ENCODE measurements around the gene MAOB.
"Not testable (repeated sequence)": the region's sequence is repeated elsewhere in the genome, so short reads cannot be mapped to it uniquely, and the experiment has no call there.

MAOB gene

GRCh38 chrX:43882294-43882681 is at the start of gene MAOB:
MAOB (minus strand) TSS chrX:43882450; CDS start chrX:43882299, 151 bp downstream.
- peak in 1 of 2 experiments; percentile 0 for DNase-seq

- not testable (repeated sequence) for DNase-seq
Measured at GRCh38 chrX:43922032-43922431, 39.8 kb upstream of the MAOB start.

GRCh38 chrX:43910772-43911171 is 28.5 kb upstream of the MAOB start:
- not testable (repeated sequence) for DNase-seq

GRCh38 chrX:43910012-43910411 is 27.8 kb upstream of the MAOB start:
- DNase-seq: no peak

GRCh38 chrX:43909141-43909540 is 26.9 kb upstream of the MAOB start:
- no peak for DNase-seq

- no peak for DNase-seq
Measured at GRCh38 chrX:43899878-43900815, 17.9 kb upstream of the MAOB start.

GRCh38 chrX:43898406-43899035 is 16.3 kb upstream of the MAOB start:
- no peak for DNase-seq

GRCh38 chrX:43897290-43897689 is 15.0 kb upstream of the MAOB start:
- no peak for DNase-seq

GRCh38 chrX:43892336-43892870 is 10.2 kb upstream of the MAOB start:
- no peak for DNase-seq

GRCh38 chrX:43885617-43886016 is 3.4 kb upstream of the MAOB start:
- DNase-seq: no peak

GRCh38 chrX:43881410-43882293 is 598 bp downstream of the MAOB start:
- DNase-seq: no peak

- DNase-seq: no peak
Measured at GRCh38 chrX:43880425-43880824, 1.8 kb downstream of the MAOB start.

- DNase-seq: no peak
Measured at GRCh38 chrX:43878906-43879526, 3.2 kb downstream of the MAOB start.

- no peak for DNase-seq
Measured at GRCh38 chrX:43876680-43877079, 5.6 kb downstream of the MAOB start.

- no peak for DNase-seq
Measured at GRCh38 chrX:43870758-43871419, 11.4 kb downstream of the MAOB start.

GRCh38 chrX:43870011-43870410 is 12.2 kb downstream of the MAOB start:
- DNase-seq: no peak

GRCh38 chrX:43868791-43869190 is 13.5 kb downstream of the MAOB start:
- DNase-seq: no peak

GRCh38 chrX:43866423-43866822 is 15.8 kb downstream of the MAOB start:
- DNase-seq: no peak

- DNase-seq: no peak
Measured at GRCh38 chrX:43865791-43866190, 16.5 kb downstream of the MAOB start.

- DNase-seq: no peak
Measured at GRCh38 chrX:43862434-43862833, 19.8 kb downstream of the MAOB start.

- no peak for DNase-seq
Measured at GRCh38 chrX:43861750-43862149, 20.5 kb downstream of the MAOB start.
